NCI-H2171 treated with DMSO at 0.1 percent for 48 hours (cell line): Measurements from ENCODE around the gene GMFB.

Experiments used
- DNase-seq: peaks from one replicate; lab custom pipeline; 2025; lab: John Stamatoyannopoulos, UW

GMFB gene

DNA sequence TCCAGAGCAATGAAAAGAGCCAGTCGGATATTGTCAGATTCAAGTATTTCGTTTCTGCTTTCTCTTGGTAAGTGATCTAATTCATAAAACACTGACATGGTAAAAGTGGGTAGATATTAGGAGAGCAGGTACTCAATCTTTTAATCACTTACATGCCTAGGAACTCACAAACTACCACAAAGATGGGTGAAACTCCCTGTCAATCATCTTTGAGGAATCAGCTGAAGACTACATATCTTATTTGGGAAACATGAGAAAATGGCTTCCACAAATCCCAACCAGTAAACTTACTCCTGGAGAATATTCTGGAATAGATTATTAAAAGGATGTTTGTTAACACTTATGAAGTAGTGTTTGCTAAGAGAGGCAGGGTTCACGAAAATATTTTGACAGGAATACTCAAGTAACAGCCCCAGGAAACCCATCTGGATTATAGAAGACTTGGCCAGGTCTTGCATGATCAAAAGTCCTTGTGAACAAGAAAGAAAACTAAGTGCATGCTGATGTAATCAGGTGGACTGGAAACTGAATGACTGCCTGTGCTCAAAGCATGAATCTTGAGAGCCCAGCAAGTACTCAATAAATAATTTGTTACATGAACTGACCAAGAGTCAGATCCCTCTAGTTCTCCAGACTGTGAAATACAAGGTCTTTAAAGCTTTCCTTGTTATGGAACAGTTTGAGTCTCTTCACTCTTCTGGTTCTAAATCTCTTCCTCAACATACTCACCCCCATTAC, 63.1 kb downstream of the GMFB start:
- no peak for DNase-seq

DNA sequence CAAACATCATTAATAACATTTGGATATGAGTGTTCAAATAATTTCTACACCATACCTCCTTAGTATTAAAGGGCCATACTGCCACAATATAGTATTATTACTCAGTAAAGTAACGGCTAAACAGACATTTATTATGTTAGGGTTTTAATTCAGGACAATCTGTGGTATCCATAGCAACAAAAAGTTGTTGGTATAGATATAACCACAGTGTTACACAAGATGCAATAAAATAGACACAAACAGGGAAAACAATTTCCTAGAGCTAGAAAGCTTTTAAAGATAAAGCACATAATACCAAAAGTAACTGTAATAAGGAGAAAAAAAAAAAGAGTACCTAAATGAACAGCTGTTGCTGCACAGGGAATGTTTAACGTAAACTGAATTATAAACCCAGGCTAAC, 63.7 kb downstream of the GMFB start:
- DNase-seq, result no peak
